K562 (cell line): ENCODE data around the gene SLC26A8. TPM values are rescaled to one million over a fixed set of nuclear protein-coding genes. Genes with fewer than 3 reads are reported as not detected.

Source experiments
- AFF4 ChIP-seq: sonication (generic); formaldehyde crosslinking; IDR thresholded peaks from 2 replicates; pipeline ENCODE4 v1.8.0; 2023; ENCODE audit warnings: mild to moderate bottlenecking, missing genetic modification reagents
- DPF2 ChIP-seq: fragments of 450-650 bp; IDR thresholded peaks from 2 replicates; pipeline ENCODE4 v1.6.1; 2016
- ELK3 ChIP-seq: fragments of 450-650 bp; formaldehyde crosslinking; IDR thresholded peaks from 2 replicates; pipeline ENCODE4 v1.4.0; 2020; ENCODE audit warnings: mild to moderate bottlenecking
- ETV5 ChIP-seq: sonication (generic); formaldehyde crosslinking; IDR thresholded peaks from 2 replicates; pipeline ENCODE4 v1.4.0; 2020; ENCODE audit warnings: low read depth, mild to moderate bottlenecking, missing genetic modification reagents
- FIP1L1 ChIP-seq: fragments of 200-400 bp; formaldehyde crosslinking; IDR thresholded peaks from 2 replicates; pipeline ENCODE4 v1.6.1; 2018; ENCODE audit warnings: mild to moderate bottlenecking, low read depth, low read length; ENCODE audit not compliant: poor library complexity, severe bottlenecking
- MAX ChIP-seq: sonication (generic); formaldehyde crosslinking; IDR thresholded peaks from 2 replicates; pipeline ENCODE4 v1.9.0; 2022; ENCODE audit warnings: mild to moderate bottlenecking, missing genetic modification reagents
- NCOR1 ChIP-seq: fragments of 450-650 bp; IDR thresholded peaks from 2 replicates; pipeline ENCODE4 v1.6.1; 2016; ENCODE audit warnings: mild to moderate bottlenecking, moderate library complexity
- SMARCE1 ChIP-seq: fragments of 450-650 bp; IDR thresholded peaks from 2 replicates; pipeline ENCODE4 v1.7.1; 2016; ENCODE audit warnings: mild to moderate bottlenecking
- USF1 ChIP-seq: sonication (generic); formaldehyde crosslinking; IDR thresholded peaks from 2 replicates; pipeline ENCODE4 v1.9.0; 2022; ENCODE audit warnings: mild to moderate bottlenecking, missing genetic modification reagents
- ZBTB33 ChIP-seq: sonication (generic); formaldehyde crosslinking; IDR thresholded peaks from 2 replicates; pipeline ENCODE4 v1.8.1; 2023; ENCODE audit warnings: mild to moderate bottlenecking, missing genetic modification reagents
- ZNF184 ChIP-seq: sonication (generic); formaldehyde crosslinking; IDR thresholded peaks from 2 replicates; pipeline ENCODE4 v1.5.0; 2020; ENCODE audit warnings: missing genetic modification reagents
- ZNF586 ChIP-seq: fragments of 450-650 bp; formaldehyde crosslinking; conservative IDR thresholded peaks from 2 replicates; pipeline ENCODE4 v1.4.0; 2020; ENCODE audit warnings: mild to moderate bottlenecking, moderate library complexity
- ZNF589 ChIP-seq: fragments of 200-800 bp; sonication (Bioruptor generic); IDR thresholded peaks from 2 replicates; pipeline ENCODE4 v1.6.1; 2016; ENCODE audit warnings: low read depth, missing genetic modification characterization, missing compliant biosample characterization
- polyA plus RNA-seq, 8 experiments: library from polyadenylated mRNA; depleted of rRNA in 4 of 8; stranded (reverse) in 5 of 8; unstranded in 3 of 8; fragments of >200 nt; fragmentation: Nextera tagmentation in 2 of 8; fragmentation: Illumina TruSeq in 1 of 8; extraction: Ambion mirVana in 2 of 8; extraction: Trizol in 1 of 8; gene quantifications; 2 replicates each; pipeline versions ENCODE4 v1.2.1 to v1.2.3, GENCODE V29; 2011 to 2014; ENCODE audit warnings: inconsistent platforms in 1 of 8, missing spikeins in 1 of 8
- total RNA-seq, 7 experiments: library from RNA; depleted of rRNA in 6 of 7; stranded (reverse); fragments of >200 nt in 6 of 7; fragmentation: Illumina TruSeq in 2 of 7; extraction: Trizol in 2 of 7; gene quantifications; 2 replicates each; pipeline versions ENCODE4 v1.2.1 to v1.2.3, GENCODE V29; 2011 to 2021; ENCODE audit warnings: low replicate concordance in 1 of 7

Gene SLC26A8
- total and polyA plus RNA-seq, 9 of the 15 experiments (the other 6 are each of a cell fraction or from before 2014, with no cell fraction given): not detected

GRCh38 chr6:35973670-35974222 lies 50.7 kb downstream of the SLC26A8 start (continued):
- TF ChIP-seq NCOR1: 0 out of 2 replicates have a peak, but pooled peaks have one; percentile 13
- TF ChIP-seq ZNF184 (CRISPR knock-in tag): no peak
- no peak for TF ChIP-seq USF1 (CRISPR knock-in tag)
- TF ChIP-seq ZBTB33 (CRISPR knock-in tag): no peak
- TF ChIP-seq ZNF589: no peak
- no peak for TF ChIP-seq FIP1L1
- no peak for TF ChIP-seq ZNF586 (CRISPR knock-in tag)
- no peak for TF ChIP-seq ELK3 (CRISPR knock-in tag)
- TF ChIP-seq SMARCE1: peak; percentile 66; the same call in 1 of the 2 replicates
- no peak for TF ChIP-seq ETV5
- TF ChIP-seq MAX: no peak
- no peak for TF ChIP-seq AFF4 (CRISPR knock-in tag)
- TF ChIP-seq DPF2: peak; percentile 84
